T-helper 1 cell (primary cell): ENCODE measurements around the gene GVQW3.
A peak's percentile ranks its signal among the peaks of the same experiment; 100 is the strongest.

ENCODE experiments used
- DNase-seq, 5 donors: peaks; one replicate each; pipeline ENCODE4 v3.0.0-alpha.2; 2012 to 2020
- total RNA-seq, 4 donors: gene quantifications; one replicate each; lab custom pipeline; 2026; lab: John Stamatoyannopoulos, UW

GVQW3 gene
- total RNA-seq = 2.6 to 10.1 (median 9.3) reads per million in 4 donors

DNA sequence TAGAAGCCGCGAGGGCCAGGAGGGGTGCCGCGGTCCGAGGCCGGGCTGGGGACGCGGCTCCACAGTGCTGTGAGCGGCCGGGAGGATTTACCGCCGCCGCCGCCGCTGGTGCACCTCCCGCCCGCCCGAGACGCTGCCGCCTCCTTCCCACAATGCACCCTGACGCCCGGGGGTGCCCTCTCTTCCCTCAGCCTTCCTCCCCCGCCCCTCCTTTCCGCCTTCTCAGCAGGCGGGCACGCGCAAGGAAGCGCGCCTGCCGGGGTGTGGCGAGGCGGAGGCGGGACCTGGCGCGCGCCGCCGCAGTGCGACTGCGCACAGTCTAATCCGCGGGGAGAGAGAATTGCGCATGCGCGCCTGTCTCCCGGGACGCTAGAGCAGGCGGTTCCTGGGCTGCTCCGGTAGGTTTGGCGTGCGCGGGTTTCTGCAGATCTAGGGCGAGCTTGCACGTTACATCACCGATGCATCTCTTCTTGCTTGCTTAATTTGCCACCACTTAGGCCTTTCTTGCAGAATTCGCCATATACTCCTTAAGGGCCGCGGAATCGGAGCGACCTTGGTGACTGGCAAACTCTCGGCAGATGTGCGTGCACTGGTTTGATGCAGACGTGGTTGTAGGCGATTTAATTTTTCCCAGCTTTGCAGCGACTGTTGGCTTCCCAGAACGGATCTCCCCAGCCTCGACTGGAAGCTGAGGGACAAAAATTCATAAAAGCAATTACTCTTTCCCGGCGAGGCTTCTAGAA is at the start of gene GVQW3, which contains the start of gene THAP12:
TSS of gene GVQW3 (plus strand) at position 347 of the 743 bp plus-strand sequence. CDS start 506 bp downstream, outside the sequence.
TSS of gene THAP12 (minus strand) at position 156 of the 743 bp plus-strand sequence. CDS start 296 bp downstream, outside the sequence.
- peak; percentile 94 to 98 (median 96) for DNase-seq

DNA sequence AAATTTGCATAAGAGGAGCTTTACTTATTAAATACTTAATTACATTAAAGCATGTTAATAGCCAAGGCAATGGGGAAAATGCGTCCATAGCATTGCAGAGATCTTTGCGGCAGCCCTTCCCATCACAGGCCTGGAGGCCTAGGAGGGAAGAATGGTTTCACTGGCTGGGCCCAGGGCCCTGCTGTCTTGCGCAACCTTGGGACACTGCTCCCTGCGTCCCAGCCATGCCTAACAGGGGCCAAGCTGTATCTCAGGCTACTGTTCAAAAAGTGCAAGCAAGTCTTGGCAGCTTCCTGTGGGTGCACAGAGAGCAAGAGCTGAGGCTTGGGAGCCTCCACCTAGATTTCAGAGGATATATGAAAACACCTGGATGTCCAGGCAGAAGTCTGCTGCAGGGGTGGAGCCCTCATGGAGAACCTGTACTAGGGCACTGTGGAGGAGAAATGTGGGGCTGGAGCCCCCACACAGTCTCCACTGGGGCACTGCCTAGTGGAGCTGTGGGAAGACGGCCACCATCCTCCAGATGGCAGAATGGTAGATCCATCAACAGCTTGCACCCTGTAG is 46.2 kb upstream of the GVQW3 start:
- DNase-seq = no peak

DNA sequence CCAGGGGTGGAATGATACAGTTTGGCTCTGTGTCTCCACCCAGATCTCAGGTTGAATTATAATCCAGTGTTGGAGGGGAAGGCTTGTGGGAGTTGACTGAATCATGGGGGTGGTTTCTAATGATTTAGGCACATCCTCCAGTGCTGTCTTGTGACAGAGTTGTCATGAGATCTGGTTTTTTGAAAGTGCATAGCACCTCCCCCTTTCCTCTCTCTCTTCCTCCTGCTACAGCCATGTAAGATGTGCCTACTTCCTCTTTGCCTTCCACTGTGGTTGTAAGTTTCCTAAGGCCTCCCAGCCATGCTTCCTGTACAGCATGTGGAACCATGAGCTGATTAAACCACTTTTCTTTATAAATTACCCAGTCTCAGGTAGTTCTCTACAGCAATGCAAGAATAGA is 45.3 kb upstream of the GVQW3 start:
- DNase-seq = no peak

DNA sequence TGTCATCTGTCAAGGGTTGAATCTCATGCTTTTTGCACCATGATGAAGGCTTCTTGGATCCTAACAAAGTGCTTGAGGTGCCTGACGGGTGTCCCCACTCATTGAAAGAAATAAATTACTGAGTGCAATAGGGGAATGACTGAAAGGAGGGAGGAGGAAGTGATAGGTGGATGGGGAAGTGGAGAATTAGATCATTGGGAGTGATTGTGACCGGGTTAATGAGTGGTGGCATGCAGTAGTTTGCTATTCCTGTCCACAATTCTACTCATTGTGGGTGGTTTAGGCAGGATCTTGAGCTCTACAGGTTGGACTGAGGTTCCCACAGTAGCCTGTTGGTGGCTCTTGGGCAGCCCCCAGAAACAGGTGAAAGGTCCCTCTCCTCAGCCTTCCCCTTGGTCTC is 44.5 kb upstream of the GVQW3 start:
- no peak for DNase-seq

DNA sequence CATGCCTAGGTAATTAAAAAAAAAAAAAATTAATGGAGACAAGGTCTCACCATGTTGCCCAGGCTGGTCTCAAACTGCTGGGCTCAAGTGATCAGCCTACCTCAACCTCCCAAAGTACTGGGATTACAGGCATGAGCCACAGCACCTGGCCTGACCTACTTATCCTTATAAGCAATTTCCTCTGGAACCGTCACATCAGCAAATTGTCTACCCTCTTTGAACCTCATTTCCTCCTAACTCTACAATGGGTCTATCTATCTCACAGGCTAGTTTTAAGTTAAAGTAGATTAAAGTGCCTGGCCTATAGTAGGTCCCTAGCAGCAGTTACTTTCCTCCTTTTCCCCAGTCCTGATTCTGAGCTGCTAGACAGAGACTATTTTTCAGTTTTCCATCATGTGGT is 43.7 kb upstream of the GVQW3 start:
- no peak for DNase-seq

DNA sequence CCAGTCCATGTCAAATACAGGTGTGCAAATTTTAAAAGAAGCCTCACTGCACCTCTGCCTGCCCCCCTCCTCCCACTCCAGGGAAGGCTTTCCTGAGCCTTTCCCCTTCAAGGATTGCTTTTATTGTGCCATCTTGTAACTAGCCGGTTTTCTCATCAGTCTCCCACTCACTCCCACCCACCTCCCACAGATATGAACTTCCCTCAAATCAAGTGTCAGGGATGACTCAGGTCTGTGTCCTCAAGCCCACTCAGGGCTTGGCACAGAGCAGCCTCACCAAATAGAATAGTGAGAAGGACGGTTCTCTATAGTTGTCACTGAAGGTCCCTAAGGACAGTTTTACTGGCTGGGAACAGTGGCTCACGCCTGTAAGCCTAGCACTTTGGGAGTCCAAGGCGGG is 43.2 kb upstream of the GVQW3 start:
- DNase-seq = no peak

DNA sequence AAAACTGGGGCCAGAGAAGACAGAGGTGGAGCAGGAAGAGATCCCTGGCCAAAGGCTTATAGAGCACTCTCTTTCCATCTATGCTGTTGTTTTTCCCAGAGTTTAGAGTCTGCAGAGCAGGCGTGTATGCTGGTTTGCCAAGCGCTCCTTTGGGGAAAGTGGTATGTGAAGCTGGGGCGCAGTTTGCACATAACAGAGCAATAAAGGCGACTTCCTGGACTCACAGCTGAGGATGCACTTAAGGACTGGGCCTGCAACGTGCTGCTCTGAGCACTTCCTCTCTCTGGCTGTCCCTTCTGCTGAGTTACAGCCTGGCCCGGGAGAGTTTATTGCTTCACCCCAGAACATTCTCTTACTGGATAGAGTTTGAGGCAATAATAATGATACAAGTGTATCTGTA is 41.9 kb upstream of the GVQW3 start:
- peak in 1 of 5 donors; percentile 17 for DNase-seq

DNA sequence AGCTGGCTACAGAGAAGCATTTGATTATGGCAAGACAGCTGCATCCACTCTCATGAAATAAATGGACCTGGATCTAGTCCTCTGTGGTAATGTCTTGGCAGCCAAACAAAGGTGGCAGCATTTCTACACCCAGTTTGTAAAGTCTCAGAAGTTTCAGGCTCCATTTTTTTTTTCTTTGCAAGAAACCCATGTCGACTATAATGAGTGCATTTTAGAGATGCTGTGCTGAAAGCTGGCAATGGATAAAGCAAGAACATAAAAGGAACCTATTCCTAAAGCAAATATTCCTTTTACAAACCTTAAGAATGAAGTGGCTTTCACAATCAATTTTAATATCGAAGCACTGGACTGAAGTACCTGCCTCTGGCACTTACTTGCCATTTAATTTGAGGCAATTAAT is 33.7 kb upstream of the GVQW3 start:
- DNase-seq = no peak

DNA sequence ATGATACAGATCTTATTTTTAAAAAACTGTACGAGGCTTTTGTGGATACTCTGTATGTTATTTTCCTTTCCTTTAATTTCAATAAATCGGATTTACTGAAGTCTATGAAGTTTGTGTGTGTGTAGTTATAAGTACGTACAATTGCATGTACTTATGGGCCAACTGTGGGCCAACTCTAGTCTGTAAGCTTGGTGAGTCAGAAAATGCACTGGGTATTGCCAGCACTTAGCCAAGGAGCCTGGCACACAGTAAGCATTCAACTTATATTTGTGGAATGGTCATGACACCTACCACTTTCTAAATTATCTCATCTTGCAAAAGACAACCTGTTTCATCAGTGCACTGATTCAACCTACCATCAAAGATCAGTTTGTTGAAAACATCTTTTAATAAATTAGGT is 32.8 kb upstream of the GVQW3 start:
- no peak for DNase-seq

DNA sequence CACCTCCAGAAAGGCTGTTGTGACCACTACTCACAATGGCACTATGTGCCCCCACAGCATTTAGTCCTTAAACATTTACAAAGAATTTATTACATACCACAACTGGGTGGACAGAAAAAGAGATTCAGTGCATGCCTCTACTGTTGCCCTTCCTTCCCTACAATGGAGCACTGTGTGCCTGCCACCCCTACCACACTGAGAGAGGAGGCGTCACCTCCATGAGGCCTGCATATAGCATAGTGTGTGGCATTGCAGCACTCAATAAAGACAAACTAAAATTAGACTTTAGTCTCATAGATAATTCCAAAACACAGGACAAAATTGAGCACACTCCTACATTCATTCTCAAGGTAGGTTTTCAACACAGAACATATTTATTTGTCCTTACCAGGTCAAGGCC is 26.0 kb upstream of the GVQW3 start:
- DNase-seq = no peak

DNA sequence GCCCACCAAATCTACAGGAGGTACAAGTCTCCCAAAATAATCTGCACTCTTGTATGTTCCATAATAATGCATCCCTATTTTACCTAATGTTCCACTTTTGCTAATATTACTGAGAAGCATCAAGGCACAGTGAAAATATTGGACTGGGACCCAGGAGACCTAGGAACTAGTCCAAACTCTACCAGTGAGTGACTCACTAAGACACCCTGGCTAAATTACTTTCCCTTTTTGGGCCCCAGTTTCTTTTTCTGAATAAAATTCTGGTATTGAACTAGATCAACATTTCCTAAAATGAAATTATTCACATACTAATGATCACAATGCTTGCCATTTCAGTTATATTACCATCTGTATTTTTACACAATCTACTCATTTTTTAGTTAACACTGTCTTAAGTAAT is 19.7 kb upstream of the GVQW3 start:
- DNase-seq = no peak

DNA sequence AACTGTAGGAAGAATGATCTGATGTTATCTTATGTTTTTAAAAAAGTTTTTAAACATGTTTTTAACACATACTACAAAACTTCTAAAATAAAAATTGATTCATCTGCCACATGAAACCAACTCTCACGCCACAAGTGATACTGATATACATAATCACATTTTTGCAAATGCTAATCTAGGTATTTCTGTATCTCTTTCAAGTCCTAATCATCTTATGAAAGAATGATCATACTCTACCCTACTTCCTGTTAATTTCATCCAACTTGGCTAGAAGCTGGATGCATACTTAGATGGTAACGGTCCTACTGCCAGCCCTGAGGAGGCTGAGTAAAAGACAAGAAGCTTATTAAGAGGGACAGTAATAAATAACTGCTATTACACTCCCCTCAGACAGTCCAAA is 19.3 kb upstream of the GVQW3 start:
- no peak for DNase-seq

DNA sequence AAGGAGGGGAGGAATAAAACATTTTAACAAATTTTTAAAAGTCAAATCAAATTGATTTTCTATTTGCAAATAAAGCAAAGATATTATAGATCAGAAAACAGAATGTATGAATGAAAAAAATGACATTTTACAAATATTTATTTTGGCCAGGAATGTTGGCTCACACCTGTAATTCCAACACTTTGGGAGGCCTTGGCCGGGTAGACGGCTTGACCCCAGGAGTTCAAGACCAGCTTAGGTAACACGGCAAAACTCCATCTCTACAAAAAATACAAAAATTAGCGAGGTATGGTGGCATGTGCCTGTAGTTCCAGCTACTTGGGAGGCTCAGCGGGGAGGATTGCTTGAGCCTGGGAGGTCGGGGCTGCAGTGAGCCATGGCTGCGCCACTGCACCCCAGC is 18.4 kb upstream of the GVQW3 start:
- DNase-seq = no peak

DNA sequence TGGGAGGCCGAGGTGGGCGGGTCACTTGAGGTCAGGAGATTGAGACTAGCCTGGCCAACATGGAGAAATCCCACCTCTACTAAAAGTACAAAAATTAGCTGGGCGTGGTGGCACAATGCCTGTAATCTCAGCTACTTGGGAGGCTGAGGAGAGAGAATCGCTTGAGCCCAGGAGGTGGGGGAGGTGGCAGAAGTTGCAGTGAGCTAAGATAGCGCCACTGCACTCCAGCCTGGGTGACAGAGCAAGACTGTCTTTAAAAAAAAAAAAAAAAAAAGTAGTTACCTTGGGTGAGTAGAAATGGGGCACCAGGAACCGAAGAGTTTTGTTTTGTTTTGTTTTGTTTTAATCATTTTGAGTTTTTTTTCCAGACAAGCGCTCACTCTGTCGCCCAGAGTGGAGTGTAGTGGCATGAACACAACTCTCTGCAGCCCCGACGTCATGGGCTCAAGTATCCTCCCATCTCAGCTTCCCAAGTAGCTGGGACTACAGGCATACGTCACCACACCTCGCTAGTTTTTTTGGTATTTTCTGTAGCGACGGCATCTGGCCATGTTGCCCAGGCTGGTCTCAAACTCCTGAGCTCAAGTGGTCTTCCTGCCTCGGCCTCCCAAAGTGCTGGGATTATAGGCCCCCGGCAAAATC is 16.0 kb upstream of the GVQW3 start:
- DNase-seq = no peak

DNA sequence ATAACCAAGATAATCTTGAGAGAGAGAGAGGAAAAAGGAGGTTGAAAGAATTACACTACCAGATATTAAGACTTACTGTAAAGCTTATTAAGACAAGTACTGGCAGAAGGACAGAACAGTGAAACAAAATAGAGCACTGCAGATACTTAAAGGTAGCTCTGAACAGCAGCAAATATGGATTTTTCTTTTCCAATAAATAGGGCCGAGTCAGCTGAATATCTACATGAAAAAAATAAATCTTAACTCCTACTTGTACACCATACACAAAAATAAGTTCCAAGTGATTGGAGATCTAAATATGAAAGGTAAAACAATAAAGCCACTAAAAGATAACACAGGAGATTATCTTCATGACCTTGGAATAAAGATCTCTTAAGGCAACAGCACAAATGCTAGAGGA is 12.6 kb upstream of the GVQW3 start:
- no peak for DNase-seq

DNA sequence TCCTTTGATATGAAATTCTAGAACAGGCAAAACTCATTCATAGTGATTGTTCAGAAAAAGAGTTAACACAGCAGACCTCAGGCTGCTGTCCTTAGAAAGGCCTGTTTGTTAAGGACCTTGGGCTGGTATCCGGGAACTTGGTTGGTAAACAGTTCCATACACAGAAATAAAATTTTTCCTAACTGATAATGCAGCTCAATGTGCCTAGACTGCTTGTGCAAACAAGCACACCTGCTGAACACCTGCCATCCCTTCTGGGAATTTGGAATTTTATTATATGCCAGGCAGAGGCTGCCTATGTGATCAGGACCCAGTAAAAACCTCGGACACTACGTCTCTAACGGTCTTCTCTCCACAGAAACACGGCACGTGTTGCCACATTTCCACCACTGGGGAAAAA is 11.7 kb upstream of the GVQW3 start:
- no peak for DNase-seq

DNA sequence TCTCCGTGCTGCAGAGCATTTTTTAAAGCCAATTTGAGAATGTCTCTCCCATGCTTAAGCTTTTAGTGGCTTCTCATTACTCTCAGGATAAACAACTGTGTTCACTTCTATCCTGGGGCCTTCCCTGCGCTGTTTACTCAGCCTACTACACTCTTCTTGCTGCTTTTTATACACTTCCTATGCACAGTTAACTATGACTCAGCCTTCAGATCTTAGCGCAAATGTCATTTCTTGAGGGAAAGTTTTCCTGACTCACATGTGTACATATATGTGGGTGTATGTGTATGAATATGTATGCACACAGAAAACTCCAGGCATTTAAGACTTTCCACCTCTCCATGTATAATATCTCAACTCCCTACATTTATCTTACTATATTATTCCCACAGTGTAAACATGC is 10.0 kb upstream of the GVQW3 start:
- peak in 1 of 5 donors; percentile 39 for DNase-seq

DNA sequence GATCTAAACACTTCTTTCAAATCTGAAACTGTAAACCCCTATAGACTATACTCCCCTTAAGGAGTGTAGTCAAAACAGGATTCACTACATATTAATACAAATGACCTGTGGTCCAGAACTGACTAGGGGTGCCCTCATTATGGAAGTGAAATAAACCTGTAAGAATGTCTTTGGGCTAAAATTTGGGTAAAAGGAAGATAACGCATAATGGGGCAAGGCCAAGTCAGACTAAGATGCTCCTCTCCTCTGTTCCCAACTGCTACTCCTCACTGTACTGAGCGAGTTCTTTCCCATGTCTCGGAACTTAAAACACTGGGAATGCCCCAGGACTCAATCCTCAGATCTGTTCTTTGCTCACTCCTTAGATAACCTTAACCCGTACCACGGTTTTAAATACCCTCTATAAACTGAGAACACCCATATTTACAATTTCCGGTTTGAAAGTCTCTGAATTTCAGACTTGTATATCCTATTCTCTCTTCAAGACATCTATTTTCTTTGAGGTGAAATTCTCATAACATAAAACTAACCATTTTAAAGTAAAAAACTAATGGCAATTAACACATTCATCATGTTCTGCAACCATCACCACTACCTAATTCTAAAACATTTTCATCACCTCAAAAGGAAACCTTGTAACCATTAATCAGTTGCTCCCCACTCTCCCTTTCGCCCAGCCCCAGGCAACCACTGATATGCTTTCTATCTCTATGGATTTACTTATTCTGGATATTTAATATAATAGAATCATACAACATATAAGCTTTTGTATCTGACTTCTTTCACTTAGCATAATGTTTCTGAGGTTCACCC is 4.2 kb upstream of the GVQW3 start:
- DNase-seq = no peak

DNA sequence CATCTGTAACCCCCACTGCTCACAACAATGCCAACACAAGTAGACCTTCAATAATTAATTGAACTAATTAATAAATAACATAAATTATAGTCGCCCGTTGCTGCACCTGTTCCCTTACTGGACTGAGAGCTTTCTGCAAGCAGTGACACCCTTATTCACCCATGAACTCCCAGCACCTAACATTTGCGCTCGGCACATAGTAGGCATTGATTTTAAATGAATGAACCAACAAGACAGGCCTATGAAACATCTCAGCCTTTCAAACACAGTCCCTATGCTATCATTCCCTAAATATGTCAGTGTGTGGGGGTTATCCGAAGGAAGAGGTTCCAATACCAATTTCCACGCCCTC is 1.3 kb upstream of the GVQW3 start:
- DNase-seq = no peak

DNA sequence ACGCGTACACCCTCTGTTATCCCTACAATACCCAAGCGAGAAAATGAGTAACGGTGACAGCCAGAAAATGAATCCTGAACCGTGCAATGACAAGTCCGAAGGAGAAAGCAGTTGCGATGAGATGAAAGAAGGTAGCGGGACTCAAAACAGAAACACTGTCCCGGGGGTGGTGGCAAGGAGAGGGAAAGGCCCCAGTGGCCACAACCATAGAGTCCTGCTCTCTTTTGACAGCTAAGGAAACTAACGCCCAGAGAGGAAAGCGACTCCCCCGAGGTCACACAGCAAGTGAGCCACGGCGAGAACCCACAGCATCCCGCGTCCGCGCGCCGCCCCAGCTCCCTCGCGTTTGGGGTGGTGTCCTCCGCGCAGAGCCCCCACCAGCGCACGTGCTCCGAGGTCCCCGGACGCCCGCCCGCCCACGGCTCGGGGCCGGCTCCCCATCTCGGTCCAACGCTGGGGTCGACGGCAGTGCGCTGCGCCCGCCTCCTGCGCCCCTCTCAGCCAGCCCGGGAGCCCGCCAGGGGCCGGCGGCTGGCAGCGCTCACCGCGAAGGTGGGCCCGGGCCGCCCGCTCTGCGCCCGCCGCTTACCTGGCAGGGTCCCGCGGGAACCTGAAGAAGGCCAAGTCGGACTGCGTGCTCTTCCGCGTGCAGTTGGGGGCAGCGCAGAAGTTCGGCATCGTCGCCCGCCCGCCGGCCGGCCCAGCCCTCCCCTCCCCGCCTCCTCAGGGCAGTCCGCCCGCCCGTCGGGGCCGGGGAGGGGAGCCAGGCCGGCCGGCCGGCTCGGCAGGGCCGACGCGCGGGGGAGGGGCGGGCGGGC is 755 bp upstream of the GVQW3 start:
- peak; percentile 15 to 57 (median 30) for DNase-seq

DNA sequence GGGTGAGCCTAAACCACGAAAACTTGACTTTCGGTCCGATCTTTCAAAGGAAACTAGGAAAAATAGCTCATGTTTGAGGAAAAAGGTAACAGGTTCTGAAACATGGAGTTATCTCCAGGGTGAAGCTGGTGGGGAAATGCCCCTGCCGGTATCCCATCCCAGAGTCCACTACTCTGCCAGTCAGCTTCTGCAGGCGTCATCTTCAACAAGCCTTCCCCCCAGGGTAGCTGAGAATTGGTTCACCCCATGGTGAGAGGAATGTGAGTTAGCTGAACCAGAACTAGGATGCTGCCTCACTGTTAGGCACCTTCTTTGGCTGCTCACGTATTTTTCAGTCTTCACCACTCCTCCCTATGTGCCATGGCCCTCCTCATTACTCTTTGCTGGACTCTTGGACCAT is 1.1 kb downstream of the GVQW3 start:
- DNase-seq = no peak

DNA sequence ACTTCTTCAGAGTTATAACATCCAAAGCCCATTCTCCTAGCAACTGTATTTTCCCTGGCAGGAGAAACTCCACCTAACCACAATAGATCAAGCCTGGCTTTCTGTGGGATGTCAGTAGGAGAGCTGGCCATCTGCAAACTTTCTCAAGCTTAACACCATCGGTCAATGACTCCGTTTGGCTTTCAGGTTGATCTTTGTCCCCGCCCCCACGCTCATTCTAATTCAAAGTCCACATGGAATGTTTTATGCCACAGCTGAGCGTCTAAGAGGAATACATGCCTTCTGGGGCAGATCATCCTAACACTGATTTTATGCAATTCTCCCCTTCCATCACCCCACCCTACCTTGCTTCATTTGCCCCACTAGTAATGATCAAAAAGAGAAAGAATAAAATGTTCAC is 4.8 kb downstream of the GVQW3 start:
- DNase-seq = no peak
